H1 (cell line): ENCODE data around the gene C22orf23. TPM values are rescaled to one million over a fixed set of nuclear protein-coding genes. Genes with fewer than 3 reads are reported as not detected.
A peak's percentile ranks its signal among the peaks of the same experiment; 100 is the strongest.

Experiments
- ASH2L ChIP-seq: fragments of 200-600, 300-600 bp; sonication (generic); IDR thresholded peaks from one replicate; pipeline ENCODE4 v1.7.1; 2017; ENCODE audit warnings: low read length
- CEBPB ChIP-seq: IDR thresholded peaks from 2 replicates; pipeline ENCODE4 v1.6.1; 2012; ENCODE audit warnings: low read depth, low read length
- EGR1 ChIP-seq: IDR thresholded peaks from 2 replicates; pipeline ENCODE4 v1.6.1; 2011; ENCODE audit warnings: low read depth, low read length, borderline replicate concordance
- EZH2 ChIP-seq: fragments of 200-600 bp; sonication (generic); IDR thresholded peaks from 2 replicates; pipeline ENCODE4 v1.7.1; 2012; ENCODE audit warnings: low read depth, mild to moderate bottlenecking, moderate library complexity, low read length, inconsistent platforms; ENCODE audit not compliant: severe bottlenecking
- KDM4A ChIP-seq: IDR thresholded peaks from one replicate; pipeline ENCODE4 v1.7.1; 2012; ENCODE audit warnings: low read depth, mild to moderate bottlenecking, moderate library complexity, low read length, inconsistent platforms; ENCODE audit not compliant: severe bottlenecking
- SP4 ChIP-seq: IDR thresholded peaks from 2 replicates; pipeline ENCODE4 v1.6.1; 2012; ENCODE audit warnings: low read length, inconsistent platforms
- SRF ChIP-seq: IDR thresholded peaks from 2 replicates; pipeline ENCODE4 v1.6.1; 2011; ENCODE audit warnings: mild to moderate bottlenecking, low read depth, low read length, moderate library complexity
- TCF12 ChIP-seq: IDR thresholded peaks from 2 replicates; pipeline ENCODE4 v1.6.1; 2011; ENCODE audit warnings: low read depth, mild to moderate bottlenecking, low read length
- TEAD4 ChIP-seq: IDR thresholded peaks from 2 replicates; pipeline ENCODE4 v1.6.1; 2012; ENCODE audit warnings: low read depth, low read length, inconsistent platforms, mixed read lengths
- polyA plus RNA-seq, 7 experiments: library from polyadenylated mRNA; depleted of rRNA in 3 of 7; stranded (reverse) in 5 of 7; unstranded in 2 of 7; fragments of >200 nt in 5 of 7; fragments of 200-250 nt in 2 of 7; gene quantifications; 1 replicate in 5 of 7; 2 replicates in 1 of 7; 4 replicates in 1 of 7; pipeline versions ENCODE4 v1.2.1 to v1.2.3, GENCODE V29; 2011 to 2013; ENCODE audit warnings: missing spikeins in 2 of 7, mixed read lengths in 2 of 7
- total RNA-seq: library from RNA; stranded (reverse); fragmentation: NEBNext Ultra II Directional; extraction: Animal tissue kit (Norgen Biotek cat#: 25700); gene quantifications from 2 replicates; pipeline ENCODE4 v1.2.1, GENCODE V29; 2021
- TF ChIP-seq, protein P1 (sequence below): fragments of 300-600 bp; sonication (generic); IDR thresholded peaks from 2 replicates; pipeline ENCODE4 v1.7.1; 2012; ENCODE audit warnings: low read length, moderate library complexity, mild to moderate bottlenecking, inconsistent platforms; ENCODE audit not compliant: insufficient replicate concordance

Gene C22orf23
- total and polyA plus RNA-seq, 2 of the 8 experiments (the other 6 are each of a cell fraction or from before 2014, with no cell fraction given), result 0.50 to 0.54 TPM

DNA sequence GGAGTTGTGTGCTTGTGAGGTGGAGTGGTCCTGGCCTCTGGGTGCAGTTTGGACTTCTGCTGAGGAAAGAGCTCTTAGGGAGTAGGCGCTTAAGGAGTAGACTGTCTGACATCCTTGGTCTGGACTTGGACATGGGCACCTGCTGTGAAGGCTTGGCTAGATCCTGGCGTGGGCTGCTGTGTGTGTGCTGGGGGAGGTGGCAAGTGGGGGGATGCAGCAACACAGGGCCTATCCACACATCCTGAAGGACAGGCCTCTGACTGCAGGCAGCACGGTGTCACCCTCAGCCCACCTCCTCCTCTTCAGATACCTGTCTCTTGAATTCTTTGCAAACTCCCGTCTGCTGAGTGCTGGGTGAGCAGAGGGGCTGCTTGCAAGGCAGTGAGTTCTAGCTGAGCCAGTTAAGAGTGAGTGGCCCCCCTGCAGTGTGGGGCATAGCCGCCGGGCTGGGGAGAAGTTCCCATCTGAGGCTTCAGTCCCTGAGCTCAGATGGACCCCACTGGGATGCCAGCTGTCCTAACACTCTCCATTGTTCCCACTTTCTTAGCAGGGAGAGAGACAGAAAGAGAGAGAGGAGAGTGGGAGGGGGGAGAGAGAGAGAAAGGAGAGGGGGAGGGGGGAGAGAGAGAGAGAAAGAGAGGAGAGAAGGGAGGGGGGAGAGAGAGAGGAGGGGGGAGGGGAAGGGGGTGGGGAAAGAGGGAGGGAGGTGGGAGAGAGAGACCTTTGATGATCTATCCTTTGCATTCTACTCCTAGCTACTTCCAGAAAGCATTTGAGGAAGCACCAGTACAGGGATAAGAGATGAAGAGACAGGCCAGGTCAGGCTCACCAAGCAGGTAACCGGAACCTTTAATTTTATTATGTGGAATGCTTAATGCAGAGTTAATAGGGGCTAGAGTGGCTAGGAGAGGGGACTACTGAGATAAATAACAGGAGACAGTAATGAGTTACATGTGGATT is 18.4 kb upstream of the C22orf23 start (continued):
- TF ChIP-seq, protein P1, sequence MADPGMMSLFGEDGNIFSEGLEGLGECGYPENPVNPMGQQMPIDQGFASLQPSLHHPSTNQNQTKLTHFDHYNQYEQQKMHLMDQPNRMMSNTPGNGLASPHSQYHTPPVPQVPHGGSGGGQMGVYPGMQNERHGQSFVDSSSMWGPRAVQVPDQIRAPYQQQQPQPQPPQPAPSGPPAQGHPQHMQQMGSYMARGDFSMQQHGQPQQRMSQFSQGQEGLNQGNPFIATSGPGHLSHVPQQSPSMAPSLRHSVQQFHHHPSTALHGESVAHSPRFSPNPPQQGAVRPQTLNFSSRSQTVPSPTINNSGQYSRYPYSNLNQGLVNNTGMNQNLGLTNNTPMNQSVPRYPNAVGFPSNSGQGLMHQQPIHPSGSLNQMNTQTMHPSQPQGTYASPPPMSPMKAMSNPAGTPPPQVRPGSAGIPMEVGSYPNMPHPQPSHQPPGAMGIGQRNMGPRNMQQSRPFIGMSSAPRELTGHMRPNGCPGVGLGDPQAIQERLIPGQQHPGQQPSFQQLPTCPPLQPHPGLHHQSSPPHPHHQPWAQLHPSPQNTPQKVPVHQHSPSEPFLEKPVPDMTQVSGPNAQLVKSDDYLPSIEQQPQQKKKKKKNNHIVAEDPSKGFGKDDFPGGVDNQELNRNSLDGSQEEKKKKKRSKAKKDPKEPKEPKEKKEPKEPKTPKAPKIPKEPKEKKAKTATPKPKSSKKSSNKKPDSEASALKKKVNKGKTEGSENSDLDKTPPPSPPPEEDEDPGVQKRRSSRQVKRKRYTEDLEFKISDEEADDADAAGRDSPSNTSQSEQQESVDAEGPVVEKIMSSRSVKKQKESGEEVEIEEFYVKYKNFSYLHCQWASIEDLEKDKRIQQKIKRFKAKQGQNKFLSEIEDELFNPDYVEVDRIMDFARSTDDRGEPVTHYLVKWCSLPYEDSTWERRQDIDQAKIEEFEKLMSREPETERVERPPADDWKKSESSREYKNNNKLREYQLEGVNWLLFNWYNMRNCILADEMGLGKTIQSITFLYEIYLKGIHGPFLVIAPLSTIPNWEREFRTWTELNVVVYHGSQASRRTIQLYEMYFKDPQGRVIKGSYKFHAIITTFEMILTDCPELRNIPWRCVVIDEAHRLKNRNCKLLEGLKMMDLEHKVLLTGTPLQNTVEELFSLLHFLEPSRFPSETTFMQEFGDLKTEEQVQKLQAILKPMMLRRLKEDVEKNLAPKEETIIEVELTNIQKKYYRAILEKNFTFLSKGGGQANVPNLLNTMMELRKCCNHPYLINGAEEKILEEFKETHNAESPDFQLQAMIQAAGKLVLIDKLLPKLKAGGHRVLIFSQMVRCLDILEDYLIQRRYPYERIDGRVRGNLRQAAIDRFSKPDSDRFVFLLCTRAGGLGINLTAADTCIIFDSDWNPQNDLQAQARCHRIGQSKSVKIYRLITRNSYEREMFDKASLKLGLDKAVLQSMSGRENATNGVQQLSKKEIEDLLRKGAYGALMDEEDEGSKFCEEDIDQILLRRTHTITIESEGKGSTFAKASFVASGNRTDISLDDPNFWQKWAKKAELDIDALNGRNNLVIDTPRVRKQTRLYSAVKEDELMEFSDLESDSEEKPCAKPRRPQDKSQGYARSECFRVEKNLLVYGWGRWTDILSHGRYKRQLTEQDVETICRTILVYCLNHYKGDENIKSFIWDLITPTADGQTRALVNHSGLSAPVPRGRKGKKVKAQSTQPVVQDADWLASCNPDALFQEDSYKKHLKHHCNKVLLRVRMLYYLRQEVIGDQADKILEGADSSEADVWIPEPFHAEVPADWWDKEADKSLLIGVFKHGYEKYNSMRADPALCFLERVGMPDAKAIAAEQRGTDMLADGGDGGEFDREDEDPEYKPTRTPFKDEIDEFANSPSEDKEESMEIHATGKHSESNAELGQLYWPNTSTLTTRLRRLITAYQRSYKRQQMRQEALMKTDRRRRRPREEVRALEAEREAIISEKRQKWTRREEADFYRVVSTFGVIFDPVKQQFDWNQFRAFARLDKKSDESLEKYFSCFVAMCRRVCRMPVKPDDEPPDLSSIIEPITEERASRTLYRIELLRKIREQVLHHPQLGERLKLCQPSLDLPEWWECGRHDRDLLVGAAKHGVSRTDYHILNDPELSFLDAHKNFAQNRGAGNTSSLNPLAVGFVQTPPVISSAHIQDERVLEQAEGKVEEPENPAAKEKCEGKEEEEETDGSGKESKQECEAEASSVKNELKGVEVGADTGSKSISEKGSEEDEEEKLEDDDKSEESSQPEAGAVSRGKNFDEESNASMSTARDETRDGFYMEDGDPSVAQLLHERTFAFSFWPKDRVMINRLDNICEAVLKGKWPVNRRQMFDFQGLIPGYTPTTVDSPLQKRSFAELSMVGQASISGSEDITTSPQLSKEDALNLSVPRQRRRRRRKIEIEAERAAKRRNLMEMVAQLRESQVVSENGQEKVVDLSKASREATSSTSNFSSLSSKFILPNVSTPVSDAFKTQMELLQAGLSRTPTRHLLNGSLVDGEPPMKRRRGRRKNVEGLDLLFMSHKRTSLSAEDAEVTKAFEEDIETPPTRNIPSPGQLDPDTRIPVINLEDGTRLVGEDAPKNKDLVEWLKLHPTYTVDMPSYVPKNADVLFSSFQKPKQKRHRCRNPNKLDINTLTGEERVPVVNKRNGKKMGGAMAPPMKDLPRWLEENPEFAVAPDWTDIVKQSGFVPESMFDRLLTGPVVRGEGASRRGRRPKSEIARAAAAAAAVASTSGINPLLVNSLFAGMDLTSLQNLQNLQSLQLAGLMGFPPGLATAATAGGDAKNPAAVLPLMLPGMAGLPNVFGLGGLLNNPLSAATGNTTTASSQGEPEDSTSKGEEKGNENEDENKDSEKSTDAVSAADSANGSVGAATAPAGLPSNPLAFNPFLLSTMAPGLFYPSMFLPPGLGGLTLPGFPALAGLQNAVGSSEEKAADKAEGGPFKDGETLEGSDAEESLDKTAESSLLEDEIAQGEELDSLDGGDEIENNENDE, result no peak
- TF ChIP-seq ASH2L (peak; percentile 98), TCF12 (peak; percentile 67; the same call in 1 of the 2 replicates), CEBPB (no peak), TEAD4 (no peak), EGR1 (0 out of 2 replicates have a peak, but pooled peaks have one; percentile 21), SRF (no peak), EZH2 (no peak), KDM4A (no peak), SP4 (no peak)
